HG02943 (cell line): ENCODE results near the gene ZNF750.

Source experiments
- ATAC-seq: cut with Tn5 transposase; IDR thresholded peaks from one replicate; pipeline ENCODE4 v1.9.1; 2021; ENCODE audit warnings: mild to moderate bottlenecking, low read depth, moderate library complexity; ENCODE audit not compliant: unreplicated experiment

ZNF750 gene

GRCh38 chr17:82779541-82779940, 60.3 kb downstream of the ZNF750 start:
- ATAC-seq = no peak
